ENCODE measurements around the gene DOK3. TPM values are rescaled to one million over a fixed set of nuclear protein-coding genes. Genes with fewer than 3 reads are reported as not detected.

DOK3 gene
- total RNA-seq, 3 donors from 2014 or later: 1.6 to 7.2 (median 6.6) TPM

DNA sequence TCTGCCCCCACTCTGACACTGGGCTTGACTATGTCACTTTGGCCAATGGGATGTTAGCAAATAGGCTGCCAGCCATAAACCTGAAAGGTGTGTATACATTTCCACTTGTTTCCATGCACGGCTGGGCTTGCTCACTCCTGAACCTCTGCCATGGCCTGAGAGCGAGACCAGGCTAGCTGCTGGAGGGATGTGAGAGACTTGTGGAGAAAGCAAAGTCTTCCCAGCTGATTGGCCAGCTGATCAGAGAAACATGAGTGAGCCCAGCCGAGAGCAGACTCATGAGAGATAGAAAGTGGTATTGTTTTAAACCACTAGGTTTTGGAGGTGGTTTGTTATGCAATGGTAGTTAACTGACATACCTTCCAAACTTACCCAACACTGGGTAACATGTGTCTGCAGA lies 30.8 kb upstream of the DOK3 start:
- Histone ChIP-seq H3K9me3 (no peaks in the 10 kb centered on the region), H3K4me3 (no peak overlapping the region), H3K4me1 (peaks cover 9 to 11% of the 10 kb centered on the region in 2 donors), H3K36me3 (no peaks in the 10 kb centered on the region), H3K27ac (peak overlapping the region in 1 of 2 donors; percentile 49), H3K27me3 (no peaks in the 10 kb centered on the region)
- no peak for DNase-seq (ENCODE audit: low spot score in 2 of 2)
- intact Hi-C loops (cut with DNase I; ENCODE audit: low total_unique reads): no loop called here
- TF ChIP-seq POLR2AphosphoS5 (IDR thresholded peaks at IDR 0.05) (no peak), POLR2A (IDR thresholded peaks at IDR 0.05) (no peak)
- TF ChIP-seq, protein P1, sequence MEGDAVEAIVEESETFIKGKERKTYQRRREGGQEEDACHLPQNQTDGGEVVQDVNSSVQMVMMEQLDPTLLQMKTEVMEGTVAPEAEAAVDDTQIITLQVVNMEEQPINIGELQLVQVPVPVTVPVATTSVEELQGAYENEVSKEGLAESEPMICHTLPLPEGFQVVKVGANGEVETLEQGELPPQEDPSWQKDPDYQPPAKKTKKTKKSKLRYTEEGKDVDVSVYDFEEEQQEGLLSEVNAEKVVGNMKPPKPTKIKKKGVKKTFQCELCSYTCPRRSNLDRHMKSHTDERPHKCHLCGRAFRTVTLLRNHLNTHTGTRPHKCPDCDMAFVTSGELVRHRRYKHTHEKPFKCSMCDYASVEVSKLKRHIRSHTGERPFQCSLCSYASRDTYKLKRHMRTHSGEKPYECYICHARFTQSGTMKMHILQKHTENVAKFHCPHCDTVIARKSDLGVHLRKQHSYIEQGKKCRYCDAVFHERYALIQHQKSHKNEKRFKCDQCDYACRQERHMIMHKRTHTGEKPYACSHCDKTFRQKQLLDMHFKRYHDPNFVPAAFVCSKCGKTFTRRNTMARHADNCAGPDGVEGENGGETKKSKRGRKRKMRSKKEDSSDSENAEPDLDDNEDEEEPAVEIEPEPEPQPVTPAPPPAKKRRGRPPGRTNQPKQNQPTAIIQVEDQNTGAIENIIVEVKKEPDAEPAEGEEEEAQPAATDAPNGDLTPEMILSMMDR (IDR thresholded peaks at IDR 0.05): no peak

DNA sequence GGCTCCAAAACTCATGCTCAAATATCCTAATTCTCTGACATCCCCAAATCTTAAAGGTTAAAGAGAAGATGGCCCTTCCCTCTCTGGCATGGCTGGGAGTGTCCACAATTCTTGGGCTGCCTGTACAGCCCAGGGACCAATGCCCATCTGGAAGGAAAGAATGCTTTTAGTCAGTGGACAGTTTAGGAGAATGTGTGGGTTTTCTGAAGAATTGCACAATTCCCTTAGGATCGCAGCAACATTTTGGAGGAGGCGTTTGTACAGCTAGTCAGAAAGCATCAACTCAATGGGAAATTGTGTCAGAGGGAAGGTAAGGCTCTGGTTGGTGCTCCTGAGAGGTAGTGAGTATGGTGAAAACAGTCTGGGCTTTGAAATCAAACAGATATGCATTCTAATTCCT lies 29.8 kb upstream of the DOK3 start:
- Histone ChIP-seq H3K9me3 (no peaks in the 10 kb centered on the region), H3K4me1 (peaks cover 9 to 11% of the 10 kb centered on the region in 2 donors), H3K36me3 (no peaks in the 10 kb centered on the region), H3K27me3 (no peaks in the 10 kb centered on the region), H3K27ac (peak overlapping the region; percentile 54 to 66), H3K4me3 (no peak overlapping the region)
- intact Hi-C loops (cut with DNase I; ENCODE audit: low total_unique reads): no loop called here
- peak in 2 of 3 donors; percentile 16 to 32 for TF ChIP-seq POLR2AphosphoS5 (IDR thresholded peaks at IDR 0.05)
- TF ChIP-seq, protein P1 (IDR thresholded peaks at IDR 0.05): no peak
- no peak for DNase-seq (ENCODE audit: low spot score in 2 of 2)

DNA sequence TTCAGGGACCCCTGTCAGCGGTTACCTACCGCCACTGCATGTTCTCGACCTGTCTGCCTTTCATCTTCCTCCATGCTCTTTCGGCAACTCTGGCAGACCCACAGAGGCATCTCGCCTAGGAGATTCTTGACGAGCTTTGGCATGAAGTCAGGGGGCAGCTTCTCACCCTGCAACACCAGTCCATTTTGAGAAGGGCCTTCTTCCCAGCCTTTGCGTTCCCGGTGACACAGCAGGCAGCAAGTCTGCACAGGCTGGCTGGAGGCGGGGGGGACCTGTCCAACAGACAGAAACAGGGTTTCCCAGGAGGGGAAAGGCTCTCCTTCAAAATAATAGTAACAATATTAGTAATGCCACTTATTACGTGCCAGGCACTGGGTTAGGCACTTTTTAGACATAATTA lies 29.2 kb upstream of the DOK3 start:
- Histone ChIP-seq H3K4me3 (no peak overlapping the region), H3K27ac (peak overlapping the region; percentile 54 to 66), H3K9me3 (no peaks in the 10 kb centered on the region), H3K4me1 (peaks cover 9 to 11% of the 10 kb centered on the region in 2 donors), H3K36me3 (no peaks in the 10 kb centered on the region), H3K27me3 (no peaks in the 10 kb centered on the region)
- TF ChIP-seq POLR2AphosphoS5 (IDR thresholded peaks at IDR 0.05) (no peak), POLR2A (IDR thresholded peaks at IDR 0.05) (no peak)
- TF ChIP-seq, protein P1 (IDR thresholded peaks at IDR 0.05): no peak
- intact Hi-C loops (cut with DNase I; ENCODE audit: low total_unique reads): no loop called here
- DNase-seq (ENCODE audit: low spot score in 2 of 2): no peak

DNA sequence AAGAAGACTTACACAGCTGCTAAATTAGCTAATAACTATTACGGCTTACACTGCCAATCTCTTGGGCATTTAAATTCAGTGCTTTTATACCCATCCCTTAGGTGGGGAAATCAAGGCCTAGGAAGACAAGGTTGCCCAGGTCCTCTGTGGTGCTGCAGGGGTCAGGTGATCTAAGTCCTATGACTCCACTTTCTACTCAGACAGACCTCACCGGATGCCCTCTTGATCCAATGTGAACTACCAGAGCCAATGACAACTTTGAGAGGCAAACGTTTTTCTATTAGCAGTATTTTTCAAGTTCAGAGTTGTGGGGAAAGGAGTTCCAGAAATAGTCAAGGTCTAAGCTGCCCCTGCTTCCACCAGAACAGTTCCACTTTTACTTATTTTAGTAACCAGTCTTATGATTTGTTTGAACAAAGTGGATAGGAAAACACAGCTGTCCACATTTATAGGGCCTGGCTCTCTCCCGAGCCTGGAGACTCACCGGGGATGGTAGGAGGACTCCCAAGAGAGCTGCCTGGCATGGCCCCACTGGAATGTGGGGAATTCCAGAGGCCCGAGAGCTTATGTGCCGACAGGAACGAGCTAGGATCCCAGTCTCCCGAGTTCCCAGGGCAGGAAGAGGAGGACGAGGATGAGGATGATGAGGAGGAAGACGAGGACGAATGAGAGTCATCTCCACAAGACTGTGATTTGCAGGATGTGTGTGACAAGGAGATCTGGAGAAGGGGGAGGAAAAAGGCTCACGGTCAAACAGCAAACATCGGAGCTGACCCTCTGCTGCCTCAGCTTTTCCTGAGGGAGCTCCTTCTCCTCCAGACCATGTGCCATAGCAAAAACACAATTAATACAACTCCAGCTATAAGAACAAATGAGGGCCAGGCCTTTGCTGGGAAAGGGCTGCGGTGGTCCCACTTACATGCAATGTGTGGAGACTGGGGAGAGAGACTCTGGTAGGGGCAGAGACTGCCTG lies 28.0 kb upstream of the DOK3 start:
- no peaks in the 10 kb centered on the region for H3K27me3 ChIP-seq
- no peak overlapping the region for H3K4me3 ChIP-seq
- H3K27ac ChIP-seq: peak overlapping the region; percentile 54 to 66
- TF ChIP-seq POLR2AphosphoS5 (IDR thresholded peaks at IDR 0.05) (no peak), POLR2A (IDR thresholded peaks at IDR 0.05) (no peak)
- TF ChIP-seq, protein P1 (IDR thresholded peaks at IDR 0.05): no peak
- H3K36me3 ChIP-seq: no peaks in the 10 kb centered on the region
- no peaks in the 10 kb centered on the region for H3K9me3 ChIP-seq
- intact Hi-C loops (cut with DNase I; ENCODE audit: low total_unique reads): no loop called here
- peaks cover 9 to 11% of the 10 kb centered on the region in 2 donors for H3K4me1 ChIP-seq
- DNase-seq (ENCODE audit: low spot score in 2 of 2): peak in 1 of 2 donors; percentile 6

GRCh38 chr5:177536386-177536785 lies 26.8 kb upstream of the DOK3 start:
- Histone ChIP-seq H3K4me1 (peaks cover 9 to 11% of the 10 kb centered on the region in 2 donors), H3K27ac (no peak overlapping the region), H3K27me3 (no peaks in the 10 kb centered on the region), H3K9me3 (no peaks in the 10 kb centered on the region), H3K36me3 (no peaks in the 10 kb centered on the region), H3K4me3 (no peak overlapping the region)
- TF ChIP-seq, protein P1 (IDR thresholded peaks at IDR 0.05): no peak
- intact Hi-C loops (cut with DNase I; ENCODE audit: low total_unique reads): no loop called here
- peak in 1 of 2 donors; percentile 42 for DNase-seq (ENCODE audit: low spot score in 2 of 2)
